Measurements from ENCODE around the gene LEPR. TPM values are rescaled to one million over a fixed set of nuclear protein-coding genes. Genes with fewer than 3 reads are reported as not detected.

Gene LEPR
- total and polyA plus RNA-seq, 4 donors, result 4.0 to 71.6 (median 13.2) TPM

- intact Hi-C loops (cut with DNase I), result no loop called here
- no peaks in the 10 kb centered on the region for H3K27me3 ChIP-seq (ENCODE audit: control insufficient read depth in 1 of 2, insufficient read depth in 2 of 2, low read length in 1 of 2)
- ATAC-seq (ENCODE audit: low FRiP score) (no peak), DNase-seq (no peak)
- H3K9me3 ChIP-seq (ENCODE audit: control insufficient read depth, low read length), result no peaks in the 10 kb centered on the region
- H3K4me1 ChIP-seq (ENCODE audit: control insufficient read depth in 1 of 2, insufficient read depth in 2 of 2, low read length in 2 of 2), result no peaks in the 10 kb centered on the region
- no peak overlapping the region for H3K27ac ChIP-seq (ENCODE audit: low read depth in 1 of 2, low read length in 2 of 2)
- no peak overlapping the region for H3K4me3 ChIP-seq (ENCODE audit: low read length in 2 of 2)
- H3K36me3 ChIP-seq (ENCODE audit: control insufficient read depth in 1 of 2, insufficient read depth in 2 of 2, low read length in 1 of 2), result no peaks in the 10 kb centered on the region
These were observed 15.5 kb upstream of the LEPR start for GRCh38 chr1:65404941-65405340.

GRCh38 chr1:65407877-65408276 is 12.6 kb upstream of the LEPR start:
- 75 to 78% methylated on average over 2 of the region's 2 CpGs for WGBS, 2 donors
- Histone ChIP-seq H3K36me3 (ENCODE audit: control insufficient read depth in 1 of 2, insufficient read depth in 2 of 2, low read length in 1 of 2) (no peaks in the 10 kb centered on the region), H3K9me3 (ENCODE audit: control insufficient read depth, low read length) (no peaks in the 10 kb centered on the region), H3K27ac (ENCODE audit: low read depth in 1 of 2, low read length in 2 of 2) (no peak overlapping the region), H3K4me3 (ENCODE audit: low read length in 2 of 2) (no peak overlapping the region), H3K27me3 (ENCODE audit: control insufficient read depth in 1 of 2, insufficient read depth in 2 of 2, low read length in 1 of 2) (no peaks in the 10 kb centered on the region), H3K4me1 (ENCODE audit: control insufficient read depth in 1 of 2, insufficient read depth in 2 of 2, low read length in 2 of 2) (no peaks in the 10 kb centered on the region)
- no peak for DNase-seq
- no peak for ATAC-seq (ENCODE audit: low FRiP score)
- intact Hi-C loops (cut with DNase I), result no loop called here

DNA sequence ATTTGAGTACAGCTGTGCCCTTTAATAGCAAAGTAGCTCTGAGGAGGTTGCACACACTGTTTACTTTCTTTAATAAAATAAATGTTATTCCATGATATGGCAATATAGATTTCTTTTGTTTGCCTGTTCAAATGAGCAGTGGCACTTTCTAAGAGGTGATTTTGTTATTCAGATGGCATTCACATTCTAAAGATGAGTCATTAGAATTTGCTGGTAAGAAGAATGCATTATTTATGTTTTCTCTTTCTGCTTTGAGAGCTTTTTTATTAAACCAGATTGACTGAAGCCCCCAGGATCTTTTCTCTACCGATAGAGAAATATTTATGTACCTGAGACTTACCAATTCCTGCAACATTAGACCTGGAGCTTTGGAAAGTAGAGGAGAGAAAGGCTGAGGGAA is 11.2 kb upstream of the LEPR start:
- Histone ChIP-seq H3K27ac (ENCODE audit: low read depth in 1 of 2, low read length in 2 of 2) (no peak overlapping the region), H3K4me3 (ENCODE audit: low read length in 2 of 2) (no peak overlapping the region), H3K36me3 (ENCODE audit: control insufficient read depth in 1 of 2, insufficient read depth in 2 of 2, low read length in 1 of 2) (no peaks in the 10 kb centered on the region), H3K9me3 (ENCODE audit: control insufficient read depth, low read length) (no peaks in the 10 kb centered on the region), H3K27me3 (ENCODE audit: control insufficient read depth in 1 of 2, insufficient read depth in 2 of 2, low read length in 1 of 2) (no peaks in the 10 kb centered on the region), H3K4me1 (ENCODE audit: control insufficient read depth in 1 of 2, insufficient read depth in 2 of 2, low read length in 2 of 2) (no peaks in the 10 kb centered on the region)
- no peak for ATAC-seq (ENCODE audit: low FRiP score)
- intact Hi-C loops (cut with DNase I), result no loop called here
- 59 to 66% methylated on average over 1 of the region's 1 CpG for WGBS, 2 donors
- no peak for DNase-seq

GRCh38 chr1:65409816-65410326 is 10.6 kb upstream of the LEPR start:
- 87 to 93% methylated on average over 4 of the region's 4 CpGs for WGBS, 2 donors
- no peaks in the 10 kb centered on the region for H3K27me3 ChIP-seq (ENCODE audit: control insufficient read depth in 1 of 2, insufficient read depth in 2 of 2, low read length in 1 of 2)
- no peaks in the 10 kb centered on the region for H3K36me3 ChIP-seq (ENCODE audit: control insufficient read depth in 1 of 2, insufficient read depth in 2 of 2, low read length in 1 of 2)
- H3K4me1 ChIP-seq (ENCODE audit: control insufficient read depth in 1 of 2, insufficient read depth in 2 of 2, low read length in 2 of 2), result no peaks in the 10 kb centered on the region
- H3K4me3 ChIP-seq (ENCODE audit: low read length in 2 of 2), result no peak overlapping the region
- H3K9me3 ChIP-seq (ENCODE audit: control insufficient read depth, low read length), result no peaks in the 10 kb centered on the region
- DNase-seq (no peak), ATAC-seq (ENCODE audit: low FRiP score) (no peak)
- intact Hi-C loops (cut with DNase I), result loop anchor here in 1 of 2 donors (10.0 kb wide), 1 partner anchor 155 kb away; no protein-coding TSS in a partner anchor
- no peak overlapping the region for H3K27ac ChIP-seq (ENCODE audit: low read depth in 1 of 2, low read length in 2 of 2)

GRCh38 chr1:65412256-65412983 is 8.0 kb upstream of the LEPR start:
- Histone ChIP-seq H3K27ac (ENCODE audit: low read depth in 1 of 2, low read length in 2 of 2) (no peak overlapping the region), H3K9me3 (ENCODE audit: control insufficient read depth, low read length) (no peaks in the 10 kb centered on the region), H3K27me3 (ENCODE audit: control insufficient read depth in 1 of 2, insufficient read depth in 2 of 2, low read length in 1 of 2) (no peaks in the 10 kb centered on the region), H3K36me3 (ENCODE audit: control insufficient read depth in 1 of 2, insufficient read depth in 2 of 2, low read length in 1 of 2) (no peaks in the 10 kb centered on the region), H3K4me1 (ENCODE audit: control insufficient read depth in 1 of 2, insufficient read depth in 2 of 2, low read length in 2 of 2) (no peaks in the 10 kb centered on the region), H3K4me3 (ENCODE audit: low read length in 2 of 2) (no peak overlapping the region)
- intact Hi-C loops (cut with DNase I), result loop anchor here in 1 of 2 donors (10.0 kb wide), 1 partner anchor 158 kb away; no protein-coding TSS in a partner anchor
- no peak for DNase-seq
- ATAC-seq (ENCODE audit: low FRiP score), result no peak
- 86 to 87% methylated on average over 4 of the region's 4 CpGs for WGBS, 2 donors

DNA sequence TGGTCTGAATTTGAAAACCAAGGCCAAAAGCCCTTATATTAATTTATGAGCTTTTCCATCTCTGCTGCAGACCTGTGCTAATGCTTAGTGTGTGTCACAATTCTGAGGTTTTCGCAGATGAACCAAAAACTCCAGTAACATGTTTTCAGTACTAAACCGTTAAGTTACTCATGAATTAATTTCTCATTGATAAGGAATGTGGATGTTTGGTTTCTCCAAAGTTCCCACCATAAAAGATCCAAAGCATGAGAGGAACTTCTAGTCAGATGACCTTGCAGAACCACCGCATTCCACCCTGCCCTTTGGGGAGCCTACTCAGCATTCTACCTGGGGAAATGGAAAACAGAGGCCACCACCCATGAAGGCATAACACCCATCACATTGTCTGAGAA is 7.5 kb upstream of the LEPR start:
- no peak for ATAC-seq (ENCODE audit: low FRiP score)
- Histone ChIP-seq H3K36me3 (ENCODE audit: control insufficient read depth in 1 of 2, insufficient read depth in 2 of 2, low read length in 1 of 2) (no peaks in the 10 kb centered on the region), H3K4me3 (ENCODE audit: low read length in 2 of 2) (no peak overlapping the region), H3K27ac (ENCODE audit: low read depth in 1 of 2, low read length in 2 of 2) (no peak overlapping the region), H3K27me3 (ENCODE audit: control insufficient read depth in 1 of 2, insufficient read depth in 2 of 2, low read length in 1 of 2) (no peaks in the 10 kb centered on the region), H3K4me1 (ENCODE audit: control insufficient read depth in 1 of 2, insufficient read depth in 2 of 2, low read length in 2 of 2) (no peaks in the 10 kb centered on the region), H3K9me3 (ENCODE audit: control insufficient read depth, low read length) (no peaks in the 10 kb centered on the region)
- DNase-seq, result no peak
- 91 to 93% methylated on average over 3 of the region's 3 CpGs for WGBS, 2 donors
- intact Hi-C loops (cut with DNase I), result loop anchor here in 1 of 2 donors (10.0 kb wide), 1 partner anchor 158 kb away; no protein-coding TSS in a partner anchor

DNA sequence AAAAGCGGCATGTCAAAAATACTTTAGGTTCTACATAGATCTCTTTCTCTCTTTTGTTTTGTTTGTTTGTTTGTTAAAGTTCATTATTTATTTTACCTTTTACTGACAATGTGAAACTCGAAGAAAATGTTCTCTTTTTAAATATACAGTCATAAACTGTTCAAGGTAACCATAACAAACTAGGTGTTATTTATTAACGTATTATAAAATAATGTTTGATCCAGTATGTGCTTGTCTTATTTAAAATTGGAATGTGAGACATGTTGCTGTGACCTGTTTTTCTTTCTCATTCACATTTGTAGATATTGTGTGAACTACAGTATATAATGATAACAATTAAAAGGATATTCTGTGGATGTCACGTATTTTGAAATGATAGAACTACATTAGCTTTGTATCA is 5.9 kb upstream of the LEPR start:
- Histone ChIP-seq H3K27ac (ENCODE audit: low read depth in 1 of 2, low read length in 2 of 2) (no peak overlapping the region), H3K27me3 (ENCODE audit: control insufficient read depth in 1 of 2, insufficient read depth in 2 of 2, low read length in 1 of 2) (no peaks in the 10 kb centered on the region), H3K9me3 (ENCODE audit: control insufficient read depth, low read length) (no peaks in the 10 kb centered on the region), H3K4me1 (ENCODE audit: control insufficient read depth in 1 of 2, insufficient read depth in 2 of 2, low read length in 2 of 2) (no peaks in the 10 kb centered on the region), H3K4me3 (ENCODE audit: low read length in 2 of 2) (no peak overlapping the region), H3K36me3 (ENCODE audit: control insufficient read depth in 1 of 2, insufficient read depth in 2 of 2, low read length in 1 of 2) (no peaks in the 10 kb centered on the region)
- 90% methylated on average over 4 of the region's 4 CpGs for WGBS, 2 donors
- no peak for ATAC-seq (ENCODE audit: low FRiP score)
- no peak for DNase-seq
- intact Hi-C loops (cut with DNase I), result loop anchor here in 1 of 2 donors (10.0 kb wide), 1 partner anchor 160 kb away; no protein-coding TSS in a partner anchor

DNA sequence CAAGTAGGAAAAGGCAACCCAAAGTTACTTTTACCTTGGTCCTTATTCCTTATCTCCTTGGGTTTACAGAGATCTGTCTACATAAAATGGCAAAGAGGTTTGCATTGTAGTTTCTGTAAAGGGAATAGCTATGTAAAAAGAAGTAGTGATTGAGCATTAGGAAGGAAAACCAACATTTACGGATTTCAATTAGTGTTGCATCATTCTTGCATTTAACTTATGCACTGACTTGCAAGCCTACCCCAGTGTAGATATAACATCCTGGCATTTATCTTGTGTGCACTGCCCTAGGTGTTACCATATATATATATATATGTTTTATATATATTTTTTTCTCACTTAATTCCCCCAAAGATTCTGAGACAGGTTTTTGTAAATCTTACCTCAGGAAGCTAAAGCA is 3.7 kb upstream of the LEPR start:
- H3K4me3 ChIP-seq (ENCODE audit: low read length in 2 of 2), result no peak overlapping the region
- no peaks in the 10 kb centered on the region for H3K9me3 ChIP-seq (ENCODE audit: control insufficient read depth, low read length)
- no peaks in the 10 kb centered on the region for H3K36me3 ChIP-seq (ENCODE audit: control insufficient read depth in 1 of 2, insufficient read depth in 2 of 2, low read length in 1 of 2)
- no peak overlapping the region for H3K27ac ChIP-seq (ENCODE audit: low read depth in 1 of 2, low read length in 2 of 2)
- whole genome bisulfite sequencing, 2 donors, result 89 to 100% methylated on average over 1 of the region's 1 CpG
- no peaks in the 10 kb centered on the region for H3K27me3 ChIP-seq (ENCODE audit: control insufficient read depth in 1 of 2, insufficient read depth in 2 of 2, low read length in 1 of 2)
- ATAC-seq (ENCODE audit: low FRiP score) (no peak), DNase-seq (no peak)
- H3K4me1 ChIP-seq (ENCODE audit: control insufficient read depth in 1 of 2, insufficient read depth in 2 of 2, low read length in 2 of 2), result no peaks in the 10 kb centered on the region
- intact Hi-C loops (cut with DNase I), result loop anchor here in 1 of 2 donors (10.0 kb wide), 1 partner anchor 162 kb away; no protein-coding TSS in a partner anchor

- intact Hi-C loops (cut with DNase I), result loop anchor here in 1 of 2 donors (10.0 kb wide), 1 partner anchor 163 kb away; no protein-coding TSS in a partner anchor
- Histone ChIP-seq H3K4me1 (ENCODE audit: control insufficient read depth in 1 of 2, insufficient read depth in 2 of 2, low read length in 2 of 2) (peaks cover 0 to 3% of the 10 kb centered on the region in 2 donors), H3K36me3 (ENCODE audit: control insufficient read depth in 1 of 2, insufficient read depth in 2 of 2, low read length in 1 of 2) (no peaks in the 10 kb centered on the region), H3K27ac (ENCODE audit: low read depth in 1 of 2, low read length in 2 of 2) (no peak overlapping the region), H3K4me3 (ENCODE audit: low read length in 2 of 2) (no peak overlapping the region), H3K9me3 (ENCODE audit: control insufficient read depth, low read length) (no peaks in the 10 kb centered on the region), H3K27me3 (ENCODE audit: control insufficient read depth in 1 of 2, insufficient read depth in 2 of 2, low read length in 1 of 2) (no peaks in the 10 kb centered on the region)
- no peak for DNase-seq
- WGBS, 2 donors, result 52 to 55% methylated on average over 2 of the region's 2 CpGs
- no peak for ATAC-seq (ENCODE audit: low FRiP score)
These were observed 2.7 kb upstream of the LEPR start for GRCh38 chr1:65417729-65418128.

All from aorta (tissue), 5 donors.